Measurements from ENCODE around the gene PTPRU. TPM values are rescaled to one million over a fixed set of nuclear protein-coding genes. Genes with fewer than 3 reads are reported as not detected.

PTPRU gene
- total RNA-seq, 1 experiment from 2014 or later, result 25.7 TPM

- intact Hi-C loops (cut with micrococcal nuclease), result no loop called here
- ChIA-PET POLR2A (ENCODE audit: unreplicated experiment) (no interaction called here), CTCF (no interaction called here)
- H3K4me3 ChIP-seq (ENCODE audit: low read length), result no peak overlapping the region
- no peak overlapping the region for H3K27ac ChIP-seq (ENCODE audit: low read length)
- no TSS peak for BruUV-seq (replicated peaks)
- H2AFZ ChIP-seq (ENCODE audit: low read length), result no peak overlapping the region
- H3K79me2 ChIP-seq (ENCODE audit: low read length), result peaks cover 3% of the 10 kb centered on the region; the same call in 1 of the 2 replicates
- no peaks in the 10 kb centered on the region for H3F3A ChIP-seq (ENCODE audit: low read length, unreplicated experiment)
- no peaks in the 10 kb centered on the region for H3K27me3 ChIP-seq (ENCODE audit: low read length)
- ATAC-seq, result no peak
- no peaks in the 10 kb centered on the region for H3K9me2 ChIP-seq (replicated peaks; ENCODE audit: low read length)
- H3K4me2 ChIP-seq (ENCODE audit: low read length), result no peak overlapping the region
- no peaks in the 10 kb centered on the region for H3K36me3 ChIP-seq (ENCODE audit: low read depth, low read length)
- no peak for DNase-seq
- H4K20me1 ChIP-seq (ENCODE audit: low read length), result no peaks in the 10 kb centered on the region
- TF ChIP-seq CTCF (conservative IDR thresholded peaks at IDR 0.05; ENCODE audit: low read depth, low read length) (no peak), EZH2 (IDR thresholded peaks at IDR 0.05; ENCODE audit: low read length, unreplicated experiment) (no peak), EZH2phosphoT487 (IDR thresholded peaks at IDR 0.05; ENCODE audit: borderline replicate concordance, low read length) (no peak)
- peaks cover 16% of the 10 kb centered on the region for H3K4me1 ChIP-seq (ENCODE audit: insufficient read depth, low read length)
- H3K9ac ChIP-seq (ENCODE audit: low read length), result no peak overlapping the region
- H3K9me3 ChIP-seq (ENCODE audit: low read length), result no peaks in the 10 kb centered on the region
Measured at GRCh38 chr1:29247571-29248273, 11.4 kb downstream of the PTPRU start.

DNA sequence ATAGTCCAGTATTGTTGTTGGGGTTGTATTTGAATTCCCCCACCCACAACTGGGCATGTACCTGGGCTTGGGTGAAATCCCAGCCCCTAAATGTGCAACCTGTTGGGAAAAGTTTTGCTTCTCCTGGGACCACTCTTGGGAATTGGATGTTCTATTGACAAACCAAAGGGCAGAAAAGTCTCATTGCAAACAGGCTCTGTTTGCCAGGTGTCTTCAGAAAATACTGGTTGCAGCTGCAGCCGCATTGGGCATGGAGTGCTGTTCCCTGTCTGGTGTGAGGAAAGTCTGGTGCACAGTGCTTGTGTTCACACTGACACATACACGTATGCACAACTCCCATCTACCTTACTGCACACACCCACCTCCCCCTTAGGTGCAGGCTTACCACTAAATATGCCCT lies 12.1 kb downstream of the PTPRU start:
- no TSS peak for BruUV-seq (replicated peaks)
- H3K9me2 ChIP-seq (replicated peaks; ENCODE audit: low read length), result no peaks in the 10 kb centered on the region
- ChIA-PET POLR2A (ENCODE audit: unreplicated experiment) (no interaction called here), CTCF (no interaction called here)
- H2AFZ ChIP-seq (ENCODE audit: low read length), result no peak overlapping the region
- no peaks in the 10 kb centered on the region for H4K20me1 ChIP-seq (ENCODE audit: low read length)
- no peaks in the 10 kb centered on the region for H3K9me3 ChIP-seq (ENCODE audit: low read length)
- H3K4me3 ChIP-seq (ENCODE audit: low read length), result no peak overlapping the region
- no peak overlapping the region for H3K27ac ChIP-seq (ENCODE audit: low read length)
- H3K27me3 ChIP-seq (ENCODE audit: low read length), result no peaks in the 10 kb centered on the region
- peaks cover 12% of the 10 kb centered on the region for H3K4me1 ChIP-seq (ENCODE audit: insufficient read depth, low read length)
- DNase-seq (no peak), ATAC-seq (no peak)
- H3F3A ChIP-seq (ENCODE audit: low read length, unreplicated experiment), result no peaks in the 10 kb centered on the region
- no peak overlapping the region for H3K9ac ChIP-seq (ENCODE audit: low read length)
- intact Hi-C loops (cut with micrococcal nuclease), result no loop called here
- peaks cover 3% of the 10 kb centered on the region; the same call in 1 of the 2 replicates for H3K79me2 ChIP-seq (ENCODE audit: low read length)
- no peaks in the 10 kb centered on the region for H3K36me3 ChIP-seq (ENCODE audit: low read depth, low read length)
- TF ChIP-seq CTCF (conservative IDR thresholded peaks at IDR 0.05; ENCODE audit: low read depth, low read length), result no peak
- no peak for TF ChIP-seq EZH2phosphoT487 (IDR thresholded peaks at IDR 0.05; ENCODE audit: borderline replicate concordance, low read length)
- TF ChIP-seq EZH2 (IDR thresholded peaks at IDR 0.05; ENCODE audit: low read length, unreplicated experiment), result no peak
- no peak overlapping the region for H3K4me2 ChIP-seq (ENCODE audit: low read length)

DNA sequence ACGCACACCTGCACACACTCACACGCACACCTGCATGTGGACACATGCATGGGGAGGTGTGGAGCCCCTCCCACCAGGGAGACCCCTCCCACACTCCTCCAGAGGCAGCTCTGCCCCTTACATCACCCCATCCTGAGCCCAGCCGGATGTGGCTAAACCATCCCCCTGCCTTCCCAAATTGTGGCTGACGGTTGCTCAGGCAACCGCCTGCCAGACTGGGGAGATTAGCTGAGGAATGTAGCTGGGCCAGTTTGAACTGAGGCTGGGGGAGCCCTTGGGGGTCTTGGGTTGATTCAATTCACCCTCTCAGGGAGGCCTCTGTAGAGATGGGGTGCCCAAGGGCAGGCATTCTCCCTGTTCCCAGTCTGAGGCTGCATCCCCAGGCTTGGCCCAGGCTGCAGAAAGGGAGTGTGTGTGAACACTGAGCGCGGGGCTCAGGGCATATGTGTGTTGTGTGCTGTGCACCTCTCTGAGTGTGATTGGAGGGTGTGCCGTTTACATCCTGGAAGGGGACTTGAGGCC lies 12.9 kb downstream of the PTPRU start:
- intact Hi-C loops (cut with micrococcal nuclease), result no loop called here
- H3K4me1 ChIP-seq (ENCODE audit: insufficient read depth, low read length), result peaks cover 3% of the 10 kb centered on the region; the same call in 1 of the 2 replicates
- no peak overlapping the region for H3K4me2 ChIP-seq (ENCODE audit: low read length)
- no peak overlapping the region for H2AFZ ChIP-seq (ENCODE audit: low read length)
- no peak for TF ChIP-seq CTCF (conservative IDR thresholded peaks at IDR 0.05; ENCODE audit: low read depth, low read length)
- TF ChIP-seq EZH2 (IDR thresholded peaks at IDR 0.05; ENCODE audit: low read length, unreplicated experiment), result no peak
- no peak for TF ChIP-seq EZH2phosphoT487 (IDR thresholded peaks at IDR 0.05; ENCODE audit: borderline replicate concordance, low read length)
- no peak overlapping the region for H3K27ac ChIP-seq (ENCODE audit: low read length)
- ChIA-PET CTCF (no interaction called here), POLR2A (ENCODE audit: unreplicated experiment) (no interaction called here)
- no peak overlapping the region for H3K4me3 ChIP-seq (ENCODE audit: low read length)
- H3K27me3 ChIP-seq (ENCODE audit: low read length), result no peaks in the 10 kb centered on the region
- H3F3A ChIP-seq (ENCODE audit: low read length, unreplicated experiment), result no peaks in the 10 kb centered on the region
- no peaks in the 10 kb centered on the region for H3K9me3 ChIP-seq (ENCODE audit: low read length)
- BruUV-seq (replicated peaks), result no TSS peak
- ATAC-seq (no peak), DNase-seq (no peak)
- H3K9me2 ChIP-seq (replicated peaks; ENCODE audit: low read length), result no peaks in the 10 kb centered on the region
- H4K20me1 ChIP-seq (ENCODE audit: low read length), result no peaks in the 10 kb centered on the region
- H3K9ac ChIP-seq (ENCODE audit: low read length), result no peak overlapping the region
- no peaks in the 10 kb centered on the region for H3K36me3 ChIP-seq (ENCODE audit: low read depth, low read length)
- peaks cover 3% of the 10 kb centered on the region; the same call in 1 of the 2 replicates for H3K79me2 ChIP-seq (ENCODE audit: low read length)
